Measurements from ENCODE around the gene TTLL3. TPM values are rescaled to one million over a fixed set of nuclear protein-coding genes. Genes with fewer than 3 reads are reported as not detected.
"Not testable (repeated sequence)": the region's sequence is repeated elsewhere in the genome, so short reads cannot be mapped to it uniquely, and the experiment has no call there.

TTLL3 gene, protein sequence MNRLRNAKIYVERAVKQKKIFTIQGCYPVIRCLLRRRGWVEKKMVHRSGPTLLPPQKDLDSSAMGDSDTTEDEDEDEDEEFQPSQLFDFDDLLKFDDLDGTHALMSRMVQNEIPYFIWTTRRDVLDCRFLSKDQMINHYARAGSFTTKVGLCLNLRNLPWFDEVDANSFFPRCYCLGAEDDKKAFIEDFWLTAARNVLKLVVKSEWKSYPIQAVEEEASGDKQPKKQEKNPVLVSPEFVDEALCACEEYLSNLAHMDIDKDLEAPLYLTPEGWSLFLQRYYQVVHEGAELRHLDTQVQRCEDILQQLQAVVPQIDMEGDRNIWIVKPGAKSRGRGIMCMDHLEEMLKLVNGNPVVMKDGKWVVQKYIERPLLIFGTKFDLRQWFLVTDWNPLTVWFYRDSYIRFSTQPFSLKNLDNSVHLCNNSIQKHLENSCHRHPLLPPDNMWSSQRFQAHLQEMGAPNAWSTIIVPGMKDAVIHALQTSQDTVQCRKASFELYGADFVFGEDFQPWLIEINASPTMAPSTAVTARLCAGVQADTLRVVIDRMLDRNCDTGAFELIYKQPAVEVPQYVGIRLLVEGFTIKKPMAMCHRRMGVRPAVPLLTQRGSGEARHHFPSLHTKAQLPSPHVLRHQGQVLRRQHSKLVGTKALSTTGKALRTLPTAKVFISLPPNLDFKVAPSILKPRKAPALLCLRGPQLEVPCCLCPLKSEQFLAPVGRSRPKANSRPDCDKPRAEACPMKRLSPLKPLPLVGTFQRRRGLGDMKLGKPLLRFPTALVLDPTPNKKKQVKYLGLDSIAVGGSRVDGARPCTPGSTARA
- total RNA-seq (2014; rRNA removed): 15.4 and 17.3 TPM in 2 replicates
- 10.6 TPM for polyA plus RNA-seq (2012)

DNA sequence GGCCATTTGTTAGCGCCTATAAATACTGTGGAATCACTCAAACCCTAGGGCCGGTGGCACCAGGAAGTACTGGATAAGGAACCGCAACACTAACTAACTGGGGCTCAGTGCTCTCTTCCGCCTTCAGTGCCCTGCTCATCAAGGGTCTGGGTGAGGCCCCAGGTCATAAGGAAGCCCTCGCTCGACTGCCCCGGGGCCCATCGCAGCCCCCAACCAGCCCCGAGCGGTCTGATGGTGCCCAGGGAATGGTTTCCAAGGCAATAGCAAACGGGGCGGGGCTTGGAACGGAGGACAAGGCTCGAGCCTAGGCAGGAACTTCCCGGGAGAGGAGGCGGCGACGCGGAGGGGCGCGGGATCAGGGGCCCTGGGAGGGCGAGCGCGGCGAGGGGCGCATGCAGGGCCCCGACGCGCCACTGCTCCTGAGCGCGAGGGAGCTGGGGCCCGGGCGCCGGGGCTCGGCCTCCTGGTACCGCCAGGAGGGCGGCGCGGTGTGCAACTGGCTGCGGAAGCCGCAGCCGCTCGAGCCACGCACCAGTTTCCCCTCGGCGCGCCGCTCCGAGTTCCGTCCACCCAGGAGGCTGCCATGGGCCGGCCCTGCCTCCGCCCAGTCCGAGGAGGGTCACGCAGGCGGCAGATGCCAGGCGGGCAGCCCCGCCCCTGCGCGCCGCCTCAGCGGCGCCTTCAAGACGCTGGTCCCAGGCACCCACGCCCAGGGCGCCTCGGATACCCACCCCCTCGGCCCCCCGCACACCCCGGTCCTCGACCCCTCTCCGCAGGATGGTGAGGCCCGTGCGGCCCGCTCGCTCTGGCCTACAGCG, at the start of gene TTLL3:
TTLL3 (plus strand) TSS at position 648 of the 818 bp plus-strand sequence. CDS start 400 bp downstream, outside the sequence.
- DNase-seq (ENCODE audit: low read depth): peak; percentile 60

DNA sequence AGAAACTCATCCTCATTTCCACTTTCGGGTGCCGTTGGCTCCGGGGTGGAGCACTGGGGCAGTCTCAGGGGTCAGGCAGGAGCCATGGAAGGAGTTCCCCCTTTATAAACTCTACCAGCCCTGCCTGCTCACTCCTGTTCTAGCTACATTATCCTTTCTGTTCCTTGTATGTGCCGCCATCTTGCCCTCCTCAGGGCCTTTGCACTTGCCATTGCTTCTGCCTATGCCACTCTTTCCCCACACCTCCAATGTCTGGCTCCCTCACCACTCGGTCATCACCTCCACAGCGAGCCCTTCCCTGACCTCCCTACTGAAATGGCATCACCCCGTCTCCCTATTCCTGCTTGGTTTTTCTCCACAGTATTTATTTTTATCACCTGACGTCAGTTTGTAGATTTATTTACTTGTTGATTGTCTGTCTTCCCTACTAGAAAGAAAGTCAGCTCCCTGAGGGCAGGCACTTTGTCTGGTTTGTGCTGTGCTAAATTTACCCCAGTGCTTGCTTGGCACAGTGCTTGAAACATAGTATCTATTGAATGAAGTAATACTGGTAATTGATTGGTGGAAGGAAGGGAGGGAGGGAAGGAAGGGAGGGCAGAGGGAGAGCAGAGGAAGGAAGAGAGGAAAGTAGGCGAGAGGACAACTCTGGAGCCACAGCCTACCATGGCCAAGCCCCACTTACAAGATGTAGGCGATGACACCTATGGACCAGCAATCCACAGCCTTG, 49.1 kb upstream of the TTLL3 start:
- DNase-seq (ENCODE audit: low read depth): no peak

DNA sequence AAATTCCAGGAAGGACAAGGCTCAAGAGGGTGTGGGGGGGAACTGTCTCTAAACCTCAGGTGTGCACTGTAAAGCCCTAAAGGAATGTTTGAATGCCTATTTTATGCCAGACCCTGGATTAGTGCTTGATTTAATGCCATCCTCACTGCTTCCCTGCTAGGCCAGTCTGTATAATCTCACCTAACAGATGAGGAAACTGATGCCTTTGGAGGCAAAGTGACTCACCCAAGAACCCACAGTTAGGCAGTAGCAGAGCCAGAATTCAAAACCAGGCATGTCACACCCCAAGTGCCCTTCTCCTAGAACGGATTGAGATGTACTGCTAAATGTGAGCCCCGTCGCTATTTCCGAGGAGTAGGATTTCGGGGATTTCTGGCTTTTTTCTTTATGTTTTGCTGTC, 48.1 kb upstream of the TTLL3 start:
- DNase-seq (ENCODE audit: low read depth): no peak

DNA sequence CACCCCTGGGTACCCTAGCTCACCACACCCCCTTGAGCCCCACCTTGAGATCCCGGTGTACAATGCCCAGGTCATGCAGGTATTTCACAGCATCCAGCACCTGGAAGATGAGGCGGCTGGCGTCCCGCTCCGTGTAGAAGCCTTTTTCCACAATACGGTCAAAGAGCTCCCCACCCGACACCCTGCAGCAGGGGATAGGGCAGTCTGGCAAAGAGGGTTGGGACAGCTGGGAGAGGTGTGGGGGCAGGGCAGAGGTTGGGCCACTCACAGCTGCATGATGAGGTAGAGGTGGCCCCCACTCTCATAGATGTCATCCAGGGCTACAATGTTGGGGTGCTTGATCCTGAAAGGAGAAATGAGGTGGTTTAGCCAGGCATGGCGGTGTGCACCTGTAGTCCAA, 47.2 kb upstream of the TTLL3 start:
- no peak for DNase-seq (ENCODE audit: low read depth)

DNA sequence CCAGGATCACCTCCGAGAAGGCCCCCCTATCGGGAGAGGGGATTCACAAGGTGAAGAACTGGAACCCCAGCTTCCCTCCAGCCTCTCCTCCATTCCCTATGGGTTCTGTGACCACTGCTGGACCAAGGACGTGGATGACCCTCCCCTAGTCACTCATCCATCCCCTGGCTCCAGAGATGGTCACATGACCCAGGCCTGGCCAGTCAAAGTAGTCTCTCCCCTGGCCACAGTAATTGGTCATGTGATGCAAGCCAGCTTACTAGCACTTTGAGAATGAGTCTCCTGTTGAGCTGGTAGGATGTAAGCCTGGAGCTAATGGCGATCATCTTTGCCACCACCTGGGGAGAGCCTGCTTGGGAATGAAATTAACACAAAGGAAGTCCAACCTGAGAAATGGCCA, 44.2 kb upstream of the TTLL3 start:
- DNase-seq (ENCODE audit: low read depth): no peak

DNA sequence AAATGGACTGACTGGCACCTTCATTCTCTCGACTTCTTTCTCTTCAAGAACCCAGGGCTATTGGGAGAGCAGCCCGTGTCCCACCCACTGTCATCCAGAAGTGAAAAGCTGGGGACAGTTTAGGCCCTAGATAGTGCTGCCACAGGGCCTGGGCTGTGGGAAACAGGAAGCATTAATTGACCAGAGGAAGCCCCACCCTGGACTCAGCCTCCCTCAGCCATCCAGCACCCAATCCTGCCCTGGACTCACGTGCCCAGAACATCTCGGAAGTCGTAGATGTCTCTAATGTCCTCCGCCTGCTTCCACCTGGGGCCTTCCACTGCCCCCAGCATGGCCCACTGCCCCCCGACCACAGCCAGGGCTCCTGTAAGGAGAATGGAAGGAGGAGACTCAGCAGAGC, 42.6 kb upstream of the TTLL3 start:
- no peak for DNase-seq (ENCODE audit: low read depth)

DNA sequence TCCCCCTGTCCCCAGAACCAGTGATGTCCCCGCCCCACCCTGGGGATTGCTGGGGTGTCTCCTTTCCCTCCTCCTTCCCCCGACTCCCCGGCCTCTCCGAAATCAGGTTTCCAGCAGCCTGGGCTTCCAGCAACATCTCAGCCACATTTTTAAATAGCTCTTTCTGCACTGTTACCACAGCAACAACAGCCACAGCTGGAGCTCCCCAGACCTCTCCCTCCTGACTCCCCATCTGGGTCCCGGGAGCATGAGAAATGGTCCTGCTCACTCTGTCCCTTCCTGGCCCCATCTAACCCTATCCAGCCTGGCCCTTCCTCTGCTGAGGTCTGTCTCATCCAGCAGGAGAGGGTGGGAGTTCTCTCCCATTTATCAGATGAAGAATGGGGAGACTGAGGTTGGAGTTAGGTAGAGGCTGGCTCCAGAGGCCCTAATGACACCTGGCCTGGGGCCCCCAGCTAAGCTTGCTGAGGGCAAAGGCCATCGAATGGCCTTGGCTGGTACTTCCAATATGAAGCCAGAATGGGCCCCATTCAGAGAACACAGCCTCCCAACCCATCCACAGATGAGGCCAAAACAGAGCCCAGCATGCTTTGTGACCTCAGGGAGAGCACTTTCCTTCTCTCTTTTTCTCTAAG, 41.8 kb upstream of the TTLL3 start:
- DNase-seq (ENCODE audit: low read depth): no peak

DNA sequence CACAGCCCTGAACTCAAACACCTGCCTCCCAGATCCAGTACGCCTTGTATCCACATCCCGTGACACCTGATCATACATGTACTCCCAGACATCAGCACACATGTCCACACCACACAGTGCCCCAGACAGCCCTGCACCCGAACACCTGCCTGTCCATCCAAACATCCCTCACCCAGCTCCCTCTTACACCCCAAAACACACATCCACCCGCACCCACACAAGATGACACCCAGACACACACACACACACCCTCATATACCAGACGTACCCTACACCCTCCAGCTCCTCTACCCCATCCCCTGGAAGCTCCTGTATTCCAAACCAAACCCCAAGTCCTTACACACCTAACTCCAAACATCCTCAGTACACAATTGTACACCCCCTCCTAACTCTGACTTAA, 41.0 kb upstream of the TTLL3 start:
- no peak for DNase-seq (ENCODE audit: low read depth)

DNA sequence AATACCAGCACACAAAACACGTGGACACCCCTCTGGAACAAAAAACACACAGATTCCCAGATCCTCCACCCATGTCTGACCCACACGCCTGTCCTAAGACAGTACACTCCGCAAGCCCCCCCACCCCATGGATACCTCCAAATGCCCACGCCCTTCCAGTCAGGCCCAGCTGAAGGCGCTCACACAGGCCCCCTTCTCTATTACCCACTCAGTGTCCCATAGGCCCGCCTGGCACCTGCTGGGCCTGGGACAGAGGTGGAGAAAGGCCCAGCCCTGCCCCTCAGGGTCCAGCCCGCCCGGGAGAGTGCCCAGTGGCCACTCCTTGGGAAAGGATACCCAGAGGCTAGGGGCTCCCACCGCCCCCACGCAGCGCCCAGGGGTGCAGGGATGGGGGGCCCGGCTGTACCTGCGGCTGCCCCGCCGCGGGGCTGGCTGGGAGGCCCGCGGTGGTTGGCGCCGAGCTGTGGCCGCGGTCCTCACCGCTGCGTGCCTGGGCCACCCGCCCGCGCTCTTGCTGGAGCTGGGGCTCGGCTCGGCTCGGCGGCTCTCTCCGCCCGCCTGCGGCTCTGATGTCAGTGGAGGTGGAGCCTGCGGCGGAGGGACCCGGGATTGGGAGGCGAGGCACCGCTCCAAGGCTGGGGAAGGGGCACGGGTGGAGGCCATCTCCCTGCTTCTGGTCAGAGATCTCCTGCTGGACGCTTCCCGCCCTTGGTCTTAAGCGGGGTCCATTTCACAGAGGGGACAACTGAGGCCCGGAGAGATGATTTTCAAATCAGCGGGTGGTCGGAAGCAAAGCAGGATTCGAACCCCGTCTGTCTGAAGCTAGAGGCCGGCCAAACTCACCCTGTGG, 40.4 kb upstream of the TTLL3 start, which contains the start of gene CAMK1:
CAMK1 (minus strand) TSS at position 522 of the 850 bp plus-strand sequence. CDS start 2,198 bp downstream, outside the sequence.
- DNase-seq (ENCODE audit: low read depth): peak; percentile 32

DNA sequence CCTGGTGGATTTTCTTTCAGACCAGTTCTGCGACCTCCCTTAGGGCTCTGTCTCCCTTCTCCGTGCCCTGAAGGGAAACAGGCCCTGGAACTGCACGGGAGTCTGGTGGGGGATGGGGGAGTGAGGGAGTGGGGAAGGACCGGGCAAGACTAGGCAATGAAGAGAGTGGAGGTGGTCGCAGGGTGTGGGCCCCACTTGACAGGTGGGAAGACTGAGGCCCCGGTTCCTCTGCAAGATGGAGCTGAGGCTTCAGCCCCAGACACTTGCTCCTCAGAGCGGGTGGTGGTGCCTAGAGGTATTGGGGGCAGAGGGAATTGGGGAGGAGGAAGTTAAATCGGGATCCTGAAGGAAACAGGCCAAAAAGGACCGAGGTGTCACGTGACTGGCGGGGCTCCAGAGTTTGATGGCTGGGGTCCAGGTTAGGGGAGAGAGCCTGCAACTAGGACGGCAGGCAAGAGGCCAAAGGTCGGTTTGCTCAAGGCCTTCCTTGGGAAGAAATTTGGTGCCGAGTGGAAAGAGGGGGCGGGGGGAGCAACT, 39.7 kb upstream of the TTLL3 start:
- DNase-seq (ENCODE audit: low read depth): no peak

DNA sequence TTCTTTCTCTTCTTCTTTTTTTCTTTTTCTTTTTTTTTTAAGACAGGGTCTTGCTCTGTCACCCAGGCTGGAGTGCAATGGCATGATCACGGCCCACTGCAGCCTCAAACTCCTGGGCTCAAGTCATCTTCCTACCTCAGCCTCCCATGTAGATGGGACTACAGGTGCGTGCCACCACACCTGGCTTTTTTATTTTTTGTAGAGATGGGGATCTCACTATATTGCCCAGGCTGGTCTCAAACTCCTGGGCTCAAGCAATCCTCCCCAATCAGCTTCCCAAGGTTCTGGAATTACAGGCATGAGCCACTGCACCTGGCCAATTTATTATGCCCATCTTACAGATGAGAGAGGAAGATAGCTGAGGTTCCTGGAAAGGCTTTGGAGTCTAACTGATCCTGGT, 39.1 kb upstream of the TTLL3 start:
- DNase-seq (ENCODE audit: low read depth): not testable (repeated sequence)

DNA sequence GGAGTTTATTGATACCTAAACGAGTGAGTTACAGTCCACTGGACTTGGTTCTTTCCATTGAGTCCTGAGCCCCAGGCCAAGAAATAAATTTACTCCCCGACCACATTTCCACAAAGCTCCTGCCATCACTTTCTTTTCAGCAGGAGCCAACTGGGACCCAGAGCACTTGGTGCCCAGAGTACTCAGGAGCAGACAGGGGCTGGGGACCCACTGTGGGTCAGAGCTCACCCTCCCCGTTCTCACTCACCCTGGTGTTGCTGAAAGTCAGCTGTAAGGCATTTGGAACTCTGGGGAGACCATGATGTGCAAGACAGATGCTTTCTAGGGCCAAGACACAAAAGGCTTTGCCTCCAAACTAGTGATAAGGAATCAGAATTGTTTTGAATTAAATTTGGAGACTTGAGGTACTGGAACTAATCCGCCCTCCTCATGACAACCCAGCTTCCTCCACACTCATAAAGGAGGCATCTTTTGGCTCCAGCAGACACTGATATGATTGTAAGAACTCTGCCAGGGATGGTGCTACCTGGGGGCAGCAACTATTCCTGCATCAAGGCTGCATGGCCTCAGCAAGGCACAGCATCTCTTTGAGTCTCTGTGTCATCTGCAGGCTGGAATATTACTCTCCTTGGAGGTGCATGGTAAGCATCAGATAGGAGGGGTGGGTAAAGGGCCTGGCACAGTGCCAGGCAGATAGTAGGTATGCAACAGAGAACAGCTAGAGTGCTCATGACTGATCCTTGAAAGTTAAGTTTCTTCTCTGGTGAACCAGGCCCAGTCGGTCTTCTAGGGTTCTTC, 33.0 kb upstream of the TTLL3 start:
- no peak for DNase-seq (ENCODE audit: low read depth)

DNA sequence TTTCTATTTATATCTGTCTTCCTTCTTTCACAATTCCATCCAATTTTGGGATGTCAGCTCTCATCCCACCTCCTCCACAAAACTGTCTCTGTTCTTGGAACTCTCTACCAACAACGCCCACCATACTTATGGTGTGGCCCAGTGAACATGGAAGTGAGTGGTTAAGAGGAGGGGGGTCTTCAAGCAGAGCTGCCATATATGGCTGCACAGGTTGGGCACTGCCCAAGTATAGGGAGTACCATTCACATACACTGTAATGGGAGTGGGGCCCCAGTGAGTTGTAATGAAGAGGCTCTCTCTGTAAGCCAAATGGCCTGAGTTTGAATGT, 32.4 kb upstream of the TTLL3 start:
- DNase-seq (ENCODE audit: low read depth): no peak

DNA sequence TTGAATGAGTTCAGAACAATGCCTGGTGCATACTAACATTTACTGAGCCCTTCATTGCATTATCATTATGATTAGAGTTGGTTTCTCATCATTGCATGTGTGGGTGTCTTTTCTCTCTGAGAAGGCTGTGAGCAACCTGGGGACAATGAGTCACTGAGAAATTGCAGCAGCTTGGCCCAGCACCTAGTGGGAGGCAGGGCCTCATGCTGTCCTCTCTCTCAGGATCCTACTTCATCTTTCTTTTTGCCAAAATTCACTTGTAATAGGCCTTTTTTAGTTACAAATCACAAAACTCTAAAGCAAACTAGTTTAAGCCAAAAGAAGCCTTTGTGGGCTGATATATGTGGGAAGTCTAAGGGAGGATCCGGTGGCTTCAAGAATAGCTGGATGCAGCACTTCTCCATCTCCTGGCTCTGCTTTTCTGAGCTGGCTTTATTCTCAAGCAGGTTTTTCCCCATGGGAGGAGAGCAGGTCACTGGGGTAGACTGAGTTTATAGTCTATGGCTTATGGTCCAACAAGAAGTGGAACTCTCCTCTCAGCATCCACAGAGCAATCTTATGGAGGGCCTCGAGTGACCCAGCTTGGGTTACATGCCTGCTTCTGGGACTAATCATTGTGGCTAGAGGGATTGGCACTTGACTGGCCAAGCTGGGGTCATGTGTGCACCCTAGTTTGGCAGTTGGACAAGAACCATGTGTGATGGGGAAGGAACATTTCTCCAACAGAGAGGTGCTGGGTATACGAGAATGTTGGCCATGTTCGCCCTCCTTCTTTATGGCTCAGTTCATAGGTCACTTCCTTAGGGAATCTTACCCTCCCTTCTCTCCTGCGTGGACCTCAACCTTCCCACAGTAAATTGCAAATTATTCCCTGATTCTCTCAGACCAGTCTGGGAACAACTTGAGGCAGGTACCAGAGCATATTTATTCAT, 31.7 kb upstream of the TTLL3 start:
- DNase-seq (ENCODE audit: low read depth): peak; percentile 35

DNA sequence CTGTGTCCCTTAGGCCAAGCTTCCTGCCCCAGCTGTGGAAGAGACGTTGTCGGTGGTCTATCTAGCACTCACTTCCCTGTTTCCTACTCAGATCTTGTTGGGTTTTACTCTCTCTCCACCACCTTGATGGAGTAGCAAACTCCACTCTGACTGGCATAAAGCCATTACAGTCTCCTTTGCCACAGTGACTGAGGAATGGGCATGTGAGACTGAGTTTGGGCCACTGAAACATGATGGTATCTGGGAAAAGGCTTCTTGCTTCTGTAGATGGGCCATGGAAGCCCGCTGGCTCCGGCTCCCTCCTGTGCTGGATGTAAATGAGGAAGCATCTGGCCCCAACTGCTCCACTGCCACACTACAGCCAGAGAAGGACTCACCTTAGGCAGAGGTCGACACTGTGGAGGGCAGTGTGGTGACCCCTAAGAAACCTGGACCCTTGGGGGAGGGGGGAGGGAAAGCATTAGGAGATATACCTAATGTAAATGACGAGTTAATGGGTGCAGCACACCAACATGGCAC, 30.9 kb upstream of the TTLL3 start:
- DNase-seq (ENCODE audit: low read depth): no peak

DNA sequence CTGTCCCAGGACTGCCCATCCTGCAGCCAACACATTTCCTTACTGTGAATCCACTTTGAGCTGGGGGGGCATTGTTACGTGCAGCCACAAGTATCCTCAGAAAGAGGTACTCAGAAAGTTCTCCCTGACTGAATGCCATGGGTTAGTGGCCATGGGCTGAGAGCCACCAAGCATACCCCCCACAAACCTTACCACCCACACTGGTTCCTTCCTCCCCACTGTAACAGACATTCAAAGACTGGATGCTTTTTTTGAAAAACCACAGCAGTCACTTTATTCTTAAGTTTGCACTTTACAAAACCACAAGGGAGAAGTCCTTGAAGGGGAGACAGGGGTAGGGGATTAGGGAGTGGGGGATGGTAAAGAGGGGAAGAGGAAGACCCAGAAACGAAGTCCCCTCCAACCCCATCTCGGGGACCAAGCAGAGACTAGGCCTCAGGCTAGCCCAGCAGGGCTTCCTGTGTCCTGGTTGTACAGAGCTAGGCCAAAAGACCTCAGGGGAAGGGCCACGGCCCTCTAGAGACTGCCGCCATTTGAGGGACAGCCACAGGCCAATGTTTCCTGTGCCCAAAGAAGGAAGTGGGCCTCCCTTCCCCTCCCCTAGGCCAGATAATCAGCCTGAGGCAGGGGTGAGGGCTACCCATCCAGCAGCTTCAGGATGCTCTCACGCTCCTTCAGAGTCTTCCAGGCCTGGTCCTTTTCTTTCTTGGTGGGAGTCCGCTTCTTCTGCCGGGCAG, 30.2 kb upstream of the TTLL3 start:
- DNase-seq (ENCODE audit: low read depth): no peak

DNA sequence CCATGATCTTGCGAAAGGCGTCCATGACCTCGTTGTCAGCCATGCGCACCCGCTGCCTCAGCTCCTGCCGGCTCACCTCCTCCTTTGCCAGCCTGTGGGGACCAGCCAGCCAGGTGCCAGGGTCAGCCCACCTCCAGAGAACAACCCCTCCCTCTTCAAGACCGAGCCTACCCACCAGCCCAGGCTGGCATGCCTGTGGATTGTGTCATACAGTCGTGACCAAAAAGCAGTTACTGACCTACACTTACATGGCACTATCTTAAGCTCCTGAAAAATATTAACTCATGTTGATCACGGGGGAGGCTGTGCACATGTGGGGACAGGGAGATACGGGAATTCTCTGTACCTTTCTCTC, 29.6 kb upstream of the TTLL3 start:
- no peak for DNase-seq (ENCODE audit: low read depth)
